Measurements from ENCODE around the gene ADAMTSL5. TPM values are rescaled to one million over a fixed set of nuclear protein-coding genes. Genes with fewer than 3 reads are reported as not detected.
"Not testable (repeated sequence)": the region's sequence is repeated elsewhere in the genome, so short reads cannot be mapped to it uniquely, and the experiment has no call there.

The ADAMTSL5 gene
- total RNA-seq, 1 experiment from 2014 or later, result 2.6 TPM

- H3K9ac ChIP-seq (ENCODE audit: low read length), result no peak overlapping the region
- H3K9me2 ChIP-seq (replicated peaks; ENCODE audit: insufficient read depth, low read length), result no peaks in the 10 kb centered on the region
- H2AFZ ChIP-seq (ENCODE audit: low read length), result no peak overlapping the region
- no peak overlapping the region for H3K27ac ChIP-seq (ENCODE audit: low read length)
- H3K4me1 ChIP-seq (ENCODE audit: low read length), result no peaks in the 10 kb centered on the region; the same call in 1 of the 2 replicates
- no peaks in the 10 kb centered on the region for H3K79me2 ChIP-seq (ENCODE audit: low read length)
- H4K20me1 ChIP-seq (ENCODE audit: insufficient read depth, low read depth, low read length), result no peaks in the 10 kb centered on the region
- H3K4me3 ChIP-seq (ENCODE audit: low read length), result no peak overlapping the region
- no peak overlapping the region for H3K4me2 ChIP-seq (ENCODE audit: low read depth, low read length, poor library complexity, severe bottlenecking)
- no peak for DNase-seq
- H3K27me3 ChIP-seq (ENCODE audit: low read length), result no peaks in the 10 kb centered on the region
- H3K36me3 ChIP-seq (ENCODE audit: insufficient read depth, low read length), result no peaks in the 10 kb centered on the region
- no peaks in the 10 kb centered on the region for H3K9me3 ChIP-seq (ENCODE audit: low read length)
These were observed 7.5 kb upstream of the ADAMTSL5 start for GRCh38 chr19:1520203-1520780.

DNA sequence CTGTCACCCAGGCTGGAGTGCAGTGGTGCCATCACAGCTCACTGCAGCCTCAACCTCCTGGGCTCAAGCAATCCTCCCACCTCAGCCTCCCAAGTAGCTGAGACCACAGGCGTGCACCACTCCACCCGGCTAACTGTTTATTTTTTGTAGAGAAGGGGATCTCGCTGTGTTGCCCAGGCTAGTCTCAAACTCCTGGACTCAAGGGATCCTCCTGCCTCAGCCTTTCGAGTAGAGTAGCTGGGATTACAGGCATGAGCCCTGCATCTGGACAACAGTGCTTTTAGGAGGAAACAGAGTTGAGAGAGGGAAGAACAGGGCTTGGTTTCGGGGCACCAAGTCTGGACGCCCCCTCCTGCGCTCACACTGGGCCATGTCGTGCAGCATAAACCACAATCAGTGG is 7.0 kb upstream of the ADAMTSL5 start:
- not testable (repeated sequence) for H4K20me1 ChIP-seq (ENCODE audit: insufficient read depth, low read depth, low read length); DNase-seq; H3K4me1 ChIP-seq (ENCODE audit: low read length); H3K9me2 ChIP-seq (replicated peaks; ENCODE audit: insufficient read depth, low read length); H3K9ac ChIP-seq (ENCODE audit: low read length); H3K36me3 ChIP-seq (ENCODE audit: insufficient read depth, low read length); H3K4me3 ChIP-seq (ENCODE audit: low read length); H2AFZ ChIP-seq (ENCODE audit: low read length); H3K27me3 ChIP-seq (ENCODE audit: low read length); H3K9me3 ChIP-seq (ENCODE audit: low read length); H3K4me2 ChIP-seq (ENCODE audit: low read depth, low read length, poor library complexity, severe bottlenecking); H3K79me2 ChIP-seq (ENCODE audit: low read length); H3K27ac ChIP-seq (ENCODE audit: low read length)

- H4K20me1 ChIP-seq (ENCODE audit: insufficient read depth, low read depth, low read length), result no peaks in the 10 kb centered on the region
- H3K4me3 ChIP-seq (ENCODE audit: low read length), result no peak overlapping the region
- no peak for DNase-seq
- H3K27me3 ChIP-seq (ENCODE audit: low read length), result no peaks in the 10 kb centered on the region
- no peak overlapping the region for H3K4me2 ChIP-seq (ENCODE audit: low read depth, low read length, poor library complexity, severe bottlenecking)
- H3K9me3 ChIP-seq (ENCODE audit: low read length), result no peaks in the 10 kb centered on the region
- no peaks in the 10 kb centered on the region for H3K79me2 ChIP-seq (ENCODE audit: low read length)
- no peak overlapping the region for H3K27ac ChIP-seq (ENCODE audit: low read length)
- H3K36me3 ChIP-seq (ENCODE audit: insufficient read depth, low read length), result no peaks in the 10 kb centered on the region
- H3K9ac ChIP-seq (ENCODE audit: low read length), result no peak overlapping the region
- H3K9me2 ChIP-seq (replicated peaks; ENCODE audit: insufficient read depth, low read length), result no peaks in the 10 kb centered on the region
- H2AFZ ChIP-seq (ENCODE audit: low read length), result no peak overlapping the region
- no peaks in the 10 kb centered on the region; the same call in 1 of the 2 replicates for H3K4me1 ChIP-seq (ENCODE audit: low read length)
These were observed 5.7 kb upstream of the ADAMTSL5 start for GRCh38 chr19:1518471-1518870.

DNA sequence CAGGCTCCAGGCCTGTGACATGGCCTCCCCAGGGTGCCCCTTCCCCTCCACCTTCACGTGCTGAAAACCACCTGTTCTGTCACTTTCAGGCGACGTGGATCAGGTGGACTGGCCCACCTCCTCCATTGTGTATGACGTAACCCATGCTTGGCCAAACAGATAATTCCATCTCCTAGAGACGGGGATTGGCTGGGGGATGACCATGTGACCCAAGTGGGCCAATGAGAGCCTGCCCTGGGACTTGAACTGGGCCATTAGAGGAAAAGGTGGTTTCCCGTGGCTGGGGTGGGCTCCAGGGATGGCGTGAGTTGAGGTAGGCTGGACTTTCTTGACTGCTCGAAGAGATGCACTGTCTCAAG is 3.6 kb upstream of the ADAMTSL5 start:
- Histone ChIP-seq H3K4me1 (ENCODE audit: low read length) (peaks cover 2% of the 10 kb centered on the region; the same call in 1 of the 2 replicates), H3K27ac (ENCODE audit: low read length) (no peak overlapping the region), H3K4me3 (ENCODE audit: low read length) (no peak overlapping the region), H3K27me3 (ENCODE audit: low read length) (no peaks in the 10 kb centered on the region), H4K20me1 (ENCODE audit: insufficient read depth, low read depth, low read length) (no peaks in the 10 kb centered on the region), H3K36me3 (ENCODE audit: insufficient read depth, low read length) (no peaks in the 10 kb centered on the region), H3K4me2 (ENCODE audit: low read depth, low read length, poor library complexity, severe bottlenecking) (no peak overlapping the region), H3K79me2 (ENCODE audit: low read length) (no peaks in the 10 kb centered on the region), H3K9me2 (replicated peaks; ENCODE audit: insufficient read depth, low read length) (no peaks in the 10 kb centered on the region), H2AFZ (ENCODE audit: low read length) (no peak overlapping the region), H3K9me3 (ENCODE audit: low read length) (no peaks in the 10 kb centered on the region), H3K9ac (ENCODE audit: low read length) (no peak overlapping the region)
- peak; percentile 72 for DNase-seq

- Histone ChIP-seq H3K9me2 (replicated peaks; ENCODE audit: insufficient read depth, low read length) (no peaks in the 10 kb centered on the region), H3K9me3 (ENCODE audit: low read length) (no peaks in the 10 kb centered on the region), H4K20me1 (ENCODE audit: insufficient read depth, low read depth, low read length) (no peaks in the 10 kb centered on the region), H3K4me3 (ENCODE audit: low read length) (no peak overlapping the region), H3K36me3 (ENCODE audit: insufficient read depth, low read length) (no peaks in the 10 kb centered on the region), H3K27me3 (ENCODE audit: low read length) (no peaks in the 10 kb centered on the region), H3K4me2 (ENCODE audit: low read depth, low read length, poor library complexity, severe bottlenecking) (no peak overlapping the region), H3K79me2 (ENCODE audit: low read length) (no peaks in the 10 kb centered on the region), H2AFZ (ENCODE audit: low read length) (no peak overlapping the region), H3K9ac (ENCODE audit: low read length) (no peak overlapping the region), H3K27ac (ENCODE audit: low read length) (no peak overlapping the region), H3K4me1 (ENCODE audit: low read length) (0 out of 2 replicates have a peak, but pooled peaks cover 2% of the 10 kb centered on the region)
- DNase-seq, result no peak
These were observed 2.3 kb upstream of the ADAMTSL5 start for GRCh38 chr19:1514986-1515721.

GRCh38 chr19:1514295-1514661 is 1.5 kb upstream of the ADAMTSL5 start:
- H3K79me2 ChIP-seq (ENCODE audit: low read length), result no peaks in the 10 kb centered on the region
- no peaks in the 10 kb centered on the region for H3K9me2 ChIP-seq (replicated peaks; ENCODE audit: insufficient read depth, low read length)
- H3K9ac ChIP-seq (ENCODE audit: low read length), result no peak overlapping the region
- H4K20me1 ChIP-seq (ENCODE audit: insufficient read depth, low read depth, low read length), result no peaks in the 10 kb centered on the region
- H3K27me3 ChIP-seq (ENCODE audit: low read length), result no peaks in the 10 kb centered on the region
- DNase-seq, result no peak
- no peak overlapping the region for H3K4me3 ChIP-seq (ENCODE audit: low read length)
- no peak overlapping the region for H3K27ac ChIP-seq (ENCODE audit: low read length)
- H3K36me3 ChIP-seq (ENCODE audit: insufficient read depth, low read length), result no peaks in the 10 kb centered on the region
- H3K4me1 ChIP-seq (ENCODE audit: low read length), result 0 out of 2 replicates have a peak, but pooled peaks cover 2% of the 10 kb centered on the region
- H3K9me3 ChIP-seq (ENCODE audit: low read length), result no peaks in the 10 kb centered on the region
- no peak overlapping the region for H2AFZ ChIP-seq (ENCODE audit: low read length)
- H3K4me2 ChIP-seq (ENCODE audit: low read depth, low read length, poor library complexity, severe bottlenecking), result no peak overlapping the region

- Histone ChIP-seq H3K4me2 (ENCODE audit: low read depth, low read length, poor library complexity, severe bottlenecking) (no peak overlapping the region), H2AFZ (ENCODE audit: low read length) (no peak overlapping the region), H3K27me3 (ENCODE audit: low read length) (no peaks in the 10 kb centered on the region), H3K4me3 (ENCODE audit: low read length) (no peak overlapping the region), H4K20me1 (ENCODE audit: insufficient read depth, low read depth, low read length) (no peaks in the 10 kb centered on the region), H3K36me3 (ENCODE audit: insufficient read depth, low read length) (no peaks in the 10 kb centered on the region), H3K79me2 (ENCODE audit: low read length) (no peaks in the 10 kb centered on the region), H3K4me1 (ENCODE audit: low read length) (0 out of 2 replicates have a peak, but pooled peaks cover 2% of the 10 kb centered on the region), H3K9me2 (replicated peaks; ENCODE audit: insufficient read depth, low read length) (no peaks in the 10 kb centered on the region), H3K9me3 (ENCODE audit: low read length) (no peaks in the 10 kb centered on the region), H3K27ac (ENCODE audit: low read length) (no peak overlapping the region), H3K9ac (ENCODE audit: low read length) (no peak overlapping the region)
- peak; percentile 87 for DNase-seq
These were observed 878 bp upstream of the ADAMTSL5 start for GRCh38 chr19:1513499-1514294.
